RCC 7860 (cell line): ENCODE data around the gene PKN3.
"Not testable (repeated sequence)": the region's sequence is repeated elsewhere in the genome, so short reads cannot be mapped to it uniquely, and the experiment has no call there.

Experiments used
- DNase-seq: peaks from one replicate; pipeline ENCODE4 v3.0.0-alpha.2; 2015; ENCODE audit warnings: low spot score
- FAIRE-seq: peaks from 2 replicates; lab custom pipeline; 2012; peaks lifted over from hg19 to GRCh38; lab: Jason Lieb, UNC

Gene PKN3

DNA sequence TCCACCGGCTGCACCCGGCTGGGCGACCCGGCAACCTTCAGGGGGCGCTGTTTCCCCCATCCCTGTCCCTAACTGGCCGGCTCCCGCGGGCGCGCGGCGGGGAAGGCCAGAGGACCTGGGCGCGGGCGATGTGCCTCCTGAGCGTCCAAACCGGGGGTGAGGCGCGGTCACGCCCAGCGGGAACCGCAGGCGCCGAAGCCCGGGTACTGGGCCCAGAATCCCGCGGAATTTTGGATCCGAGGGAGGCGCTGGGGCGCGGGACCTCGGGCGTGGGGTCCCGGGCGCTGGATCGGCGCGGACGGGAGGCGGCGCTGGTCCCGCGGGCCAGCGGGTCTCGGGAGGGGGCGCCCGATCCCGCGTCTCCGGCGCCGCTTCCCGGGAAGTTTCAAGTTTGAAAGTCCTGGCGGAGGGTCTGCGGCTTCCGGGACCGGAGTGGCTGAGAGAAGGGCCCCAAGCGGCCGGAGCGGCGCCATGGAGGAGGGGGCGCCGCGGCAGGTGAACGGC is at the start of gene PKN3:
TSS of gene PKN3 (plus strand) at position 59 of the 504 bp plus-strand sequence. CDS start at position 472, 413 bp downstream.
- DNase-seq (peak; percentile 70), FAIRE-seq (no peak)

DNA sequence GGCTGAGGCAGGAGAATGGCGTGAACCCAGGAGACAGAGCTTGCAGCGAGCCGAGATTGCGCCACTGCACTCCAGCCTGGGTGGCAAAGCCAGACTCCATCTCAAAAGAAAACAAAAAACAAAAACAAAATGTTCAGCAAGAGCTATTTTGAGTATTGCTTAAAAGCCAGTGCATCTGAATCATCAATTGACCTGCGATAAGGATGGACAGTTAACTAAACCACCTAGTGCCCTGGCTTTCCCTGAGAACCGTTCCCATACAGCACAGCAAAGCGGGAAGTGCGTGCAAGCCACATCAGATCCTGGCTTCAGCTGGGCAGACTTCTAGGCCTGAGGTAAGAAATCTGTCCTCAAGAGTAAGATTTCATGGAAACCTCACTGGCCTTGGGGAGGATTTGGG is 48.4 kb upstream of the PKN3 start:
- no peak for FAIRE-seq
- no peak for DNase-seq

DNA sequence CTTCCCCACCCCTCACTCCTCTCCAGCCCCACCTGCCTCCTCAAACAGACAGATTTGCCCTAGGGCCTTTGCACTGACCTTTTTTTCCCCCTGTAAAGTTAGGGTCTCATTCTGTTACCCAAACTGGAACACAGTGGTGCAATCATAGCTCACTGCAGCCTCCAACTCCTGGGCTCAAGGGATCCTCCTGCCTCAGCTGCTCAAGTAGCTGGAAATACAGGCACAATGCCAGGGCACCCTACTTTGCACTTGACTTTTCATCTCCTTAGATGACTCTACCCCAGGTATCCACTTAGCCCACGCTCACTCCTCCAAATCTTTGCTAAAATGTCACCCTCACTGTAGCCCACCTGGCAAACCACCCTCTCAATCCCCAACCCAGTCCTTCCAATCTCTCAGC is 47.8 kb upstream of the PKN3 start:
- DNase-seq (no peak), FAIRE-seq (no peak)

- FAIRE-seq (no peak), DNase-seq (peak; percentile 75)
Measured at GRCh38 chr9:128656416-128657343, 45.6 kb upstream of the PKN3 start, which contains the start of gene DYNC2I2. Gene DYNC2I2 (minus strand): TSS chr9:128656847. CDS start chr9:128656726, 121 bp downstream.

DNA sequence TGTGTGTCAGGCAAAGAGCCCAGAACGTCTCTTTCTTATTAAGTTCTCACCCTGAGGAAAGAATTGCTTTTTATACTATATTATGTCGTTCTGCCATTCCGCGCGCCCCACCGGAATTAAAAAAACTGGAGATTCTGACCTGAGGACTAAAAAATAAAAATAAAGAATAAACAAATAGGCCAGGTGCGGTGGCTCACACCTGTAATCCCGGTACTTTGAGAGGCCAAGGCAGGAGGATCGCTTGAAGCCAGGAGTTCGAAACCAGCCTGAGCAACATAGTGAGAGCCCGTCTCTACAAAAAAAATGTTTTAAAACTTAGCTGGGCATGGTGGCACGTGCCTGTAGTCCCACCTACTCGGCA is 45.0 kb upstream of the PKN3 start:
- no peak for DNase-seq
- no peak for FAIRE-seq

- FAIRE-seq: no peak
- DNase-seq: no peak
Measured at GRCh38 chr9:128657796-128658195, 44.5 kb upstream of the PKN3 start.

GRCh38 chr9:128666481-128666941 is 35.8 kb upstream of the PKN3 start:
- not testable (repeated sequence) for FAIRE-seq
- DNase-seq: peak; percentile 47

DNA sequence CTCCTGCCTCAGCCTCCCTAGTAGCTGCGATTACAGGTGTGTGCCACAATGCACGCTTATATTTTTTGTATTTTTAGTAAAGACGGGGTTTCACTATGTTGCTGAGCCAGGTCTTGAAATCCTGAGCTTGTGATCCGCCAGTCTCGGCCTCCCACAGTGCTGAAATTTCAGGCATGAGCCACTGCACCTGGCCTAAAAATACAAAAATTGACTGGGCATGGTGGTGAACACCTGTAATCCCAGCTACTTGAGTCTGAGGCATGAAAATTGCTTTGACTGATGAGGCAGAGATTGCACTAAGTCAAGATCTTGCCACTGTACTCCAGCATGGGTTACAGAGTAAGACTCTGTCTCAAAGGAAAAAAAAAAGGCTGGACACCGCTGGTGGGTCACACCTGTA is 32.5 kb upstream of the PKN3 start:
- FAIRE-seq: no peak
- no peak for DNase-seq

DNA sequence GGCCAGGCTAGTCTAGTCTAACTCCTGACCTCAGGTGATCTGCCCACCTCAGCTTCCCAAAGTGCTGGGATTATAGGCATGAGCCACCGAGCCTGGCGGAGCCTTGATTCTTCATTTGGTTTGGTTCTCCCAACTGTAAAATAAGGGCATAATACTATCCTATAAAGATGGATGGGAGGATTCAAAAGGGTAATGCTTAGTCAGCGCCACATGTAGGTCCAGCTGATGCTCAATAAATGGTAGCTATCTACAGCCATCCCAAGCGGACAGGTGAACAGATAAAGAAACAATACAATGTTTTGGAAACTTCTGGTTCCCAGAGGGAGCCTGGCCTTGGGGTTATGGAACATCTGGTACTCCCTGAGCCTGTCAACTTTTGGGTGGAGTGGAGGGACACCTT is 26.9 kb upstream of the PKN3 start:
- FAIRE-seq (no peak), DNase-seq (no peak)

DNA sequence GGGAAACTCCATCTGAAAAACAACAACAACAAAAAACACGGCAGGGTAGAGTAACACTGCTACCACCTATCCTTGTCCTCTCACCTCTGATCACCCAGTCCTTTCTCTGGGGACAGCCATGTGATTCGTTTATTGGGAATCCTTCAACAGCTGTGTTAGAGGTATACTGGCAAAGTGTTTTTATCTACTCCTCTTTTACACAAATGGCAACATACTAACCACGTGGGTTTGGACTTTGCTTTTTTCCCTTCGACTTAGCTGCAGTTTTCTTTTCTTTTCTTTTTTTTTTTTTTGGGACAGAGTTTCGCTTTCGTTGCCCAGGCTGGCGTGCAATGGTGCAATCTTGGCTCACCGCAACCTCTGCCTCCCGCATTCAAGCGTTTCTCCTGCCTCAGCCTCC is 24.5 kb upstream of the PKN3 start:
- no peak for FAIRE-seq
- no peak for DNase-seq

DNA sequence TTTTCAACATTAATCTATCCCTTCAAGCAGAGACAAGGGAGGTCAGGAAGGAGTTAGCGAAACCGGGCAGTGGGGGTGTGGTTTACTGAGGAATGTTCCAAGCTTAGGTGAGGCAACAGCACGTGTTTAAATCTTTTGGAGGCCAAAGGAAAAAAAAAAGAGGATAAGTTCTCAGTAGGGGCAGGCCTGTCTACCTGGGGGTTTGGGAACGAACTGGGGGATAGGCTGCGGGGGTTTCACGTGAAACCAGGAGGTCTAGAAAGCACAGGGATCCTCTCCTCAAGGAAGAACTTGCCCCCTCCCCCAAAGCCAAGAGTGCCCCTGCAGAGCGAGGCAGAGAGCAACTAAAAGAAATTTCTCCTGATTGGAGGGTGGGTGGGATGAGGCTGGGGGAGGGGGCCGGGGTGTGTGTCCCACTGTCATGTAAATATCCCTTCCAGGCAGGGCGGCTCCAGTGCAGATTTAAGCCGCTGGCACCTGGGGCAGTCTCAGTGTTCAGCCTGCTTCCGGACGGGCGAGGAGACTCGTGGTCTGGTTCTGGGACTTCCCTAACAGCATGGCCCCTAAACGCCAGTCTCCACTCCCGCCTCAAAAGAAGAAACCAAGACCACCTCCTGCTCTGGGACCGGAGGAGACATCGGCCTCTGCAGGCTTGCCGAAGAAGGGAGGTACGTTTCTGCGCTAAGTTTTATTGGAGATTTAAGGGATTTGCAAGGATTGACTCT is 18.8 kb upstream of the PKN3 start:
- FAIRE-seq: no peak

DNA sequence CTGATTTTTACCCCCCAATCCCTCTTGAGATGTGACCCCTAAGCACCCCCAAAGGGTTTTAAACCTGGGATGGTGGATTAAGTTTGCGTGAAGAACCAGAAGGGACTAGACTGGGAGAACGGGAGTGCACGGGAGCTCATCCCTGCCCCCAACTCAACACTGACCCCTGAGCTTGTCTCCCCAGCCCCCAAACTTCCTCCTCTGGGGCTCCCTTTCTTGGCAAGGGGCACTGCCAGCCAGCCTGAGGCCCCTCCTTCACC is 18.3 kb upstream of the PKN3 start:
- no peak for DNase-seq
- no peak for FAIRE-seq

More for the DNA sequence above, 18.8 kb upstream of the PKN3 start:
- DNase-seq: peak; percentile 33

GRCh38 chr9:128684325-128685199 is 17.7 kb upstream of the PKN3 start:
- peak; percentile 74 for FAIRE-seq

DNA sequence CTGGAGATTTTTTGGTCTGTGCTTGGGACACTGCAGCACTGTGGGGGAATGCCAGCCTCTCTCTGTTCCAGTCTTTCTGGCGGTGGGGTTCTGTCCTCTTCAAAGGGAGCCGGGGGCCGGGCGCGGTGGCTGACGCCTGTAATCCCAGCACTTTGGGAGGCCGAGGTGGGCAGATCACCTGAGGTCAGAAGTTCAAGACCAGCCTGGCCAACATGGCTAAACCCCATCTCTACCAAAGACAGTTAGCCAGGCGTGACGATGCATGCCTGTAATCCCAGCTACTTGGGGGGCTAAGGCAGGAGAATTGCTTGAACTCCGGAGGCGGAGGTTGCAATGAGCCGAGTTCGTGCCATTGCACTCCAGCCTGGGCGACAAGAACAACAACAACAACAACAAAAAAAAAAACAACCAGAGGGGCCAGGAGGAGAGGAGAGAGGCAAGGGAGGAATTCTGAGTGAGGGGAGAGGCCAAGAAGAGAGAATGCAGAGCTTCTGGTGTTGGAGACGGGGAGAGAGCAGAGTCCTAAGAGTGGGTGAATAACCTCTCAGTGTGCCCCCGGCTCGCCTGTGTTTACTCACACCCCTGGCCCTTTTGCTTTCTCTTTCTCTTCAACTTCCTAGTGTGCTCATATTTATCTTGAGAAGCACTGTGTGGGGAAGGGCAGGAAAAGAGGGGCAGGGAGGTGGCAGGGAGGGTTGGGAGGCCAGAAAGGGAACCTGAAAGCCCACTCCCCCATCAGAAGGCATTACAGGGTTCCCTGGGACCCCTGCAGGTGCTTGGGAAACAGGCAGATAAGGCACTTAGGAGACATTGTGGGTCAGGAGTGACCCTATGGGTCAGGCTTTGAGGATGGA is 16.4 kb upstream of the PKN3 start:
- FAIRE-seq: no peak
- DNase-seq: peak; percentile 11

More at GRCh38 chr9:128684325-128685199, 17.7 kb upstream of the PKN3 start:
- DNase-seq: peak; percentile 82

DNA sequence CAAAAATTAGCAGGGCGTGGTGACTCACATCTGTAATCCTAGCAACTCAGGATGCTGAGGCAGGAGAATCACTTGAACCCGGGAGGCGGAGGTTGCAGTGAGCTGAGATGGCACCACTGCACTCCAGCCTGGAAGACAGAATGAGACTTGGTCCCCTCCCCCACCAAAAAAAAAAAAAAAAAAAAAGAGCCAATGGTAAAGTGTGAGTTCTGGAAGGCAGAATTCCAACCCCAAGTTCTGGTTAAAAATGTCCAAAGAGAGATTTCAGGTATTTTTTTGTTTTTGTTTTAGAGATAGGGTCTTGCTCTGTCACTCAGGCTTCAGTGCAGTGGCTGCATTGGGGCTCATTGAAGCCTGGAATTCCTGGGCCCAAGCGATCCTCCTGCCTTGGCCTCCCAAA is 14.8 kb upstream of the PKN3 start:
- no peak for FAIRE-seq
- no peak for DNase-seq

- DNase-seq: peak; percentile 86
- no peak for FAIRE-seq
Measured at GRCh38 chr9:128688501-128689292, 13.6 kb upstream of the PKN3 start, which contains the start of gene SET. Gene SET (plus strand): TSS chr9:128689222. CDS start chr9:128689583, 361 bp downstream.

DNA sequence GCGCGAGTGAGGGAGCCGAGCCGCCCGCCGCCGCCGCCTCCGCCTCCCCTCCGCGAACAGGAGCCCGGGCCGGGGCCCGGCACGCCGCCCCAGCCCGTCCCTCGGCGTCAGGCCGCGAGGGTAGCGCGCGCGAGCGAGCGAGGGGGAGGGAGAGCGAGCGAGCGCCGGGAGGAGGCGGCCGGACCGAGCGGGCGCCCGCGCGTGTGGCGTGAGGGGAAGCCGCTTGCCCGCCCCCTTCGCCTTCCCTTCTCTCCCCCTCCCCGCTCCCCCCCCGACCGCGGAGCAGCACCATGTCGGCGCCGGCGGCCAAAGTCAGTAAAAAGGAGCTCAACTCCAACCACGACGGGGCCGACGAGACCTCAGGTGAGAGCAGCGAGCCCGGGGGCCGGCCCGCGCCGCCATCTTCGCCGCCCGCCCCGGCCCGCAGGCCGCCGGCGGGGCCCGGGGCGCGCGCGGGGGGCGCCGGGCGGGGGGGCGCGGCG is 13.0 kb upstream of the PKN3 start:
- FAIRE-seq: no peak
- DNase-seq: no peak

DNA sequence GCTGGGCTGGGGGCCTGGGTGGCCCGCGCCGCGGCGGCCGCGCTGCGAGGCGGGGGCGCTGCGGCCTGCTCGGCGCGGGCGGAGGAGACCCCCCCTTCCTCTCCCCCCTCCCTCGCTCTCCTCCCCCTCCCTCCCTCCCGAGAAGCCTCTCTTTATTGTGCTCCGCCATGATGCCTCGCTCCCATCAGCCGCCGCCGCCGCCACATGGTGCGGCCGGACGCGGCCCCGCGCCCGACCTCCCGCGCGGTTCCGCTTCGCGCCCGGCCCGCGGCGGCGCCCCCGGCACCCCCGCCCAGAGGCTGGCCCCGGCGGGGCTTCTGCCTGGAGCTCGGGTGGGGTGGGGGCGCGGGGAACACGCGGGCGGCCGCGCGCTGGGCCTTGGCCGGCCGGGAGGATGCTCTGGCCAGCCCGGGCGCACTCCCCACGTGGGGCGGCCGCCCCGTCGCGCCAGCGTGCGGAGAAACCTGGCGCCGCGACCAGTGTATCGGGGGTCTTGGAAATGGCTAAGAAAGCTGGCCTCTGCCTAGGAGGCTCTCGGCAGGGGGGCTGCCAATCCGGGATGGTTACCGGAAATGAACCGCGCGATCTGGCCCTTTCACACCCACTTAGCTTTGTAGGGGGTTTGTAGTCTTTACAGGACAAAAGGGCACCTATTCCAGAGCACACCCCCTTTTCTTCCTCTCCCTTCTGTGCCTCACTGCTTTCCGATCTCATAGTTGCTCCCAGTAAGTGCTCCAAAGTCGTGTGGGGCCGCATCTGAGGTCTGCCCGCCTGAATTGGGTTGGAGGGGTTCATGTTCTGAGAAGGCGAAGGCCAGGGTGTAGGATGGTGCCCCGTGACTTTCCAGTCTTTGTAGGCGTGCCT is 12.3 kb upstream of the PKN3 start:
- FAIRE-seq (no peak), DNase-seq (peak; percentile 5)
